ENCODE measurements around the gene RNF41.

DNA sequence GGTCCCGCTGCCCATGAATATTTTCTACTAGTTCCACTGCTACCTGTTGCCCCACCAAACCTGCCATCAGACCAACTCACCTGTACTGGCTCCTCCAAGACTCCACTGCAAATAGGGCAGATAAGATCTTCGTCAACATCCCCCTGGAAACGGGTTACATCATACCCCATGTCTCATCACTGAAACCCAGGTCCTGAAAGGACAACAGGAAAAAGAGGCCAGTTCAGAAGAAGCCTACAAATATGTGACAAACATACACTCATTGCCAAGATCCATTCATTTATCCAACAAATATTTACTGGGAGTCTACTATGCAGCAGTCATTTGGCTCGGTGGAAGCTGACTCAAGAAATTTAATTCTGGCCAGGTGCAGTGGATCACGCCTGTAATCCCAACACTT, 7.8 kb downstream of the RNF41 start:
- TF ChIP-seq POLR2A (IDR thresholded peaks at IDR 0.05; ENCODE audit: low read depth, low read length) (no peak), POLR2AphosphoS5 (IDR thresholded peaks at IDR 0.05; ENCODE audit: insufficient read depth, low read depth, low read length) (no peak), EZH2 (IDR thresholded peaks at IDR 0.05; ENCODE audit: borderline replicate concordance, low read depth, low read length, severe bottlenecking) (no peak), MAX (IDR thresholded peaks at IDR 0.05; ENCODE audit: insufficient read depth, insufficient read length) (no peak), FOS (IDR thresholded peaks at IDR 0.05; ENCODE audit: borderline replicate concordance, insufficient read depth, low read length) (no peak), JUN (IDR thresholded peaks at IDR 0.05; ENCODE audit: borderline replicate concordance, insufficient read depth, insufficient read length, low read depth) (no peak)
- TF ChIP-seq, protein P1, sequence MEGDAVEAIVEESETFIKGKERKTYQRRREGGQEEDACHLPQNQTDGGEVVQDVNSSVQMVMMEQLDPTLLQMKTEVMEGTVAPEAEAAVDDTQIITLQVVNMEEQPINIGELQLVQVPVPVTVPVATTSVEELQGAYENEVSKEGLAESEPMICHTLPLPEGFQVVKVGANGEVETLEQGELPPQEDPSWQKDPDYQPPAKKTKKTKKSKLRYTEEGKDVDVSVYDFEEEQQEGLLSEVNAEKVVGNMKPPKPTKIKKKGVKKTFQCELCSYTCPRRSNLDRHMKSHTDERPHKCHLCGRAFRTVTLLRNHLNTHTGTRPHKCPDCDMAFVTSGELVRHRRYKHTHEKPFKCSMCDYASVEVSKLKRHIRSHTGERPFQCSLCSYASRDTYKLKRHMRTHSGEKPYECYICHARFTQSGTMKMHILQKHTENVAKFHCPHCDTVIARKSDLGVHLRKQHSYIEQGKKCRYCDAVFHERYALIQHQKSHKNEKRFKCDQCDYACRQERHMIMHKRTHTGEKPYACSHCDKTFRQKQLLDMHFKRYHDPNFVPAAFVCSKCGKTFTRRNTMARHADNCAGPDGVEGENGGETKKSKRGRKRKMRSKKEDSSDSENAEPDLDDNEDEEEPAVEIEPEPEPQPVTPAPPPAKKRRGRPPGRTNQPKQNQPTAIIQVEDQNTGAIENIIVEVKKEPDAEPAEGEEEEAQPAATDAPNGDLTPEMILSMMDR (IDR thresholded peaks at IDR 0.05; ENCODE audit: extremely low read depth in 1 of 2, insufficient read depth in 1 of 2, low read depth in 1 of 2, low read length in 2 of 2), result no peak

All from endothelial cell of umbilical vein (primary cell).